HL-60 (cell line): ENCODE data around the gene TMEM258.

Experiments
- DNase-seq, 2 experiments: peaks; one replicate each; pipeline ENCODE4 v3.0.0-alpha.2; 2010 to 2020; ENCODE audit warnings: low read depth in 1 of 2, low spot score in 1 of 2
- H3K27ac ChIP-seq: fragments of 250-450 bp; sonication (Bioruptor Pico); replicated peaks from 2 replicates; pipeline ENCODE4 v1.5.1; 2020; ENCODE audit warnings: mild to moderate bottlenecking, moderate library complexity
- H3K27me3 ChIP-seq: fragments of 250-450 bp; sonication (Bioruptor Pico); 2 replicates; pipeline ENCODE4 v1.5.1; 2021; ENCODE audit warnings: mild to moderate bottlenecking, moderate library complexity; ENCODE audit not compliant: insufficient read depth, poor library complexity, severe bottlenecking
- H3K4me3 ChIP-seq: replicated peaks from 2 replicates; pipeline ENCODE4 v1.5.1; 2011; ENCODE audit warnings: mild to moderate bottlenecking, control low read depth, low read length; ENCODE audit not compliant: insufficient read depth
- GABPA ChIP-seq: IDR thresholded peaks from 2 replicates; pipeline ENCODE4 v1.6.1; 2012; ENCODE audit warnings: low read depth
- POLR2AphosphoS5 ChIP-seq: IDR thresholded peaks from 2 replicates; pipeline ENCODE4 v1.6.1; 2012; ENCODE audit warnings: low read depth
- SPI1 ChIP-seq: IDR thresholded peaks from 2 replicates; pipeline ENCODE4 v1.6.1; 2012; ENCODE audit warnings: low read depth, mild to moderate bottlenecking, borderline replicate concordance
- TF ChIP-seq, protein P1 (sequence below): IDR thresholded peaks from 2 replicates; pipeline ENCODE4 v1.6.1; 2012; ENCODE audit warnings: low read depth; ENCODE audit not compliant: insufficient replicate concordance
- TF ChIP-seq, protein P2 (sequence below): IDR thresholded peaks from one replicate; pipeline ENCODE4 v1.5.1; 2011; ENCODE audit warnings: low read length, control low read depth, inconsistent platforms; ENCODE audit not compliant: insufficient read depth

Gene TMEM258

DNA sequence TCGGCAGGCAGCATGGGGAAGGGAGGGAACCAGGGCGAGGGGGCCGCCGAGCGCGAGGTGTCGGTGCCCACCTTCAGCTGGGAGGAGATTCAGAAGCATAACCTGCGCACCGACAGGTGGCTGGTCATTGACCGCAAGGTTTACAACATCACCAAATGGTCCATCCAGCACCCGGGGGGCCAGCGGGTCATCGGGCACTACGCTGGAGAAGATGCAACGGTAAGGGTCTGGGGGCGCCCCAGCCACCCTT is 35.9 kb upstream of the TMEM258 start:
- H3K27ac ChIP-seq: no peak overlapping the region
- no peak for DNase-seq
- TF ChIP-seq GABPA (no peak), POLR2AphosphoS5 (0 out of 2 replicates have a peak, but pooled peaks have one; percentile 2)
- peak overlapping the region; percentile 36 for H3K4me3 ChIP-seq
- peaks cover 36% of the 10 kb centered on the region for H3K27me3 ChIP-seq

DNA sequence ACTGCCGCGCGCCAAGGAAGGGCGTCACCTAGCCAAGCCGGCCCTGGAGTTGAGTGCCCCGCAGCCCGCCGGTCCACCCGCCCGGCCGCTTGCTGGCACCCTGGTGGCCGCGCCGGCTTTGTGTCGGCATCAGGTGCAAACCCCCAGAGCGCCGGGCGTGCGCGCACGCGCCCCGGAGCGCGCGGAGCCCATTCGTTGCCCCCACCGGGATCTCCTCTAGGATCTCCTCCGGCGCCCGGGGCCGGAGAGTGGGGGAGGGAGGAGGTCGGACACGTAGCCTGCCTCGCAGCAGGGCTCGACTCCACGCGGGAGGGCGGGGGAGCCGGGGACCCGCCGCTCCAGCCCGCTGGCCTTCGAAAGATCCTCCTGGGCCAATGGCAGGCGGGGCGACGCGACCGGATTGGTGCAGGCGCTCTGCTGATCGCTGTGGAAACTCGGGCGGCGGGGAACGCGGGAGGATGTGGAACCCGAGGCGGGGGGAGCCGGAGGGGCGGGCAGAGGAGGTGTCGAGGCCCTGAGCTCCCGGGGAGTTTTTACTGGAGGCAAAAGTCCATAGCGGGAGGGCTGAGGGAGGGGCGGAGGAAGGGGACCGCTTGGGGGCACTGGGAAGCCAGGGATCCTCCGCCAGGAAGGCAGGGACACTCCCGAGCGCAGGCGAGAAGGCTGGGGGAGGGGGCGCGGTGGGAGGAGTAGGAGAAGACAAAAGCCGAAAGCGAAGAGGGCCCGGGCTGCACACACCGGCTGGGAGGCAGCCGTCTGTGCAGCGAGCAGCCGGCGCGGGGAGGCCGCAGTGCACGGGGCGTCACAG is 35.4 kb upstream of the TMEM258 start, which contains the start of gene FADS2:
FADS2 (plus strand) TSS at position 730 of the 808 bp plus-strand sequence. CDS start 91 bp downstream, outside the sequence.
- no peak within 1 kb of the TSS for H3K27ac ChIP-seq
- peak; percentile 45 to 87 for DNase-seq
- peak within 1 kb of the TSS; percentile 36 for H3K4me3 ChIP-seq
- peaks cover 36% of the 10 kb centered on the region for H3K27me3 ChIP-seq
- TF ChIP-seq SPI1 (no peak), POLR2AphosphoS5 (peak; percentile 29)

DNA sequence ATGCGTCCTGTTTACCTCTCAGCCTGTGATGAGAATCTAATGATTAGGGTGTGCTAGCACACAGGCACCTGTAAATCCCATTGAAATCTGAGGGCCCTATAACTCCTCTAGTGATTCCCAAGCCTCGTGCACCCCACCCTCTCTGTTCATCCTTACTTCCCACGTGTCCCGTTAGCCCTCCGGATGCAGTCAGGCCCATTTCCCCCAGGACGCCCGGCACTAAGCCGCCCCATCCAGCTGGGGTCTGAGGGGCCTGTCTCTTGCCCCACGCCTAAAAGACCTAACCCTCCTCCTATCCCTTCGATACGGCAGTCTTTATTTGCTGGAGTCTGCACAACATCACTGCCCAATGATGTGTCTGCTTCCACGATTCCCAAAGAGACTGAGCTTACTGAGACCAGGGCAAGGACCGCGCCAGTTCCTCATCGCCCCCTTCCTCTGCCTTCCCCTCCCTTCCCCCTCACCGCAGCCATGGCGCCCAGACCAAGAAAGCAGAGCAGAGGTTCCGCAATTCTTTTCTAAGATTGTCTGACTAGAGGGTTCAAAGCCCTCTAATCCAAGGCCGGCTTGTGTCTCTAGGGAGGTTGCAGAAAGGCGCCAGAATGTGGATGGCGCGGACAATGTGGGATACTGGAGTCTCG is 34.7 kb upstream of the TMEM258 start:
- TF ChIP-seq POLR2AphosphoS5: peak; percentile 54
- peak; percentile 76; the same call in 1 of the 2 replicates for TF ChIP-seq SPI1
- TF ChIP-seq, protein P1, sequence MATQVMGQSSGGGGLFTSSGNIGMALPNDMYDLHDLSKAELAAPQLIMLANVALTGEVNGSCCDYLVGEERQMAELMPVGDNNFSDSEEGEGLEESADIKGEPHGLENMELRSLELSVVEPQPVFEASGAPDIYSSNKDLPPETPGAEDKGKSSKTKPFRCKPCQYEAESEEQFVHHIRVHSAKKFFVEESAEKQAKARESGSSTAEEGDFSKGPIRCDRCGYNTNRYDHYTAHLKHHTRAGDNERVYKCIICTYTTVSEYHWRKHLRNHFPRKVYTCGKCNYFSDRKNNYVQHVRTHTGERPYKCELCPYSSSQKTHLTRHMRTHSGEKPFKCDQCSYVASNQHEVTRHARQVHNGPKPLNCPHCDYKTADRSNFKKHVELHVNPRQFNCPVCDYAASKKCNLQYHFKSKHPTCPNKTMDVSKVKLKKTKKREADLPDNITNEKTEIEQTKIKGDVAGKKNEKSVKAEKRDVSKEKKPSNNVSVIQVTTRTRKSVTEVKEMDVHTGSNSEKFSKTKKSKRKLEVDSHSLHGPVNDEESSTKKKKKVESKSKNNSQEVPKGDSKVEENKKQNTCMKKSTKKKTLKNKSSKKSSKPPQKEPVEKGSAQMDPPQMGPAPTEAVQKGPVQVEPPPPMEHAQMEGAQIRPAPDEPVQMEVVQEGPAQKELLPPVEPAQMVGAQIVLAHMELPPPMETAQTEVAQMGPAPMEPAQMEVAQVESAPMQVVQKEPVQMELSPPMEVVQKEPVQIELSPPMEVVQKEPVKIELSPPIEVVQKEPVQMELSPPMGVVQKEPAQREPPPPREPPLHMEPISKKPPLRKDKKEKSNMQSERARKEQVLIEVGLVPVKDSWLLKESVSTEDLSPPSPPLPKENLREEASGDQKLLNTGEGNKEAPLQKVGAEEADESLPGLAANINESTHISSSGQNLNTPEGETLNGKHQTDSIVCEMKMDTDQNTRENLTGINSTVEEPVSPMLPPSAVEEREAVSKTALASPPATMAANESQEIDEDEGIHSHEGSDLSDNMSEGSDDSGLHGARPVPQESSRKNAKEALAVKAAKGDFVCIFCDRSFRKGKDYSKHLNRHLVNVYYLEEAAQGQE: no peak
- TF ChIP-seq GABPA: no peak
- TF ChIP-seq, protein P2, sequence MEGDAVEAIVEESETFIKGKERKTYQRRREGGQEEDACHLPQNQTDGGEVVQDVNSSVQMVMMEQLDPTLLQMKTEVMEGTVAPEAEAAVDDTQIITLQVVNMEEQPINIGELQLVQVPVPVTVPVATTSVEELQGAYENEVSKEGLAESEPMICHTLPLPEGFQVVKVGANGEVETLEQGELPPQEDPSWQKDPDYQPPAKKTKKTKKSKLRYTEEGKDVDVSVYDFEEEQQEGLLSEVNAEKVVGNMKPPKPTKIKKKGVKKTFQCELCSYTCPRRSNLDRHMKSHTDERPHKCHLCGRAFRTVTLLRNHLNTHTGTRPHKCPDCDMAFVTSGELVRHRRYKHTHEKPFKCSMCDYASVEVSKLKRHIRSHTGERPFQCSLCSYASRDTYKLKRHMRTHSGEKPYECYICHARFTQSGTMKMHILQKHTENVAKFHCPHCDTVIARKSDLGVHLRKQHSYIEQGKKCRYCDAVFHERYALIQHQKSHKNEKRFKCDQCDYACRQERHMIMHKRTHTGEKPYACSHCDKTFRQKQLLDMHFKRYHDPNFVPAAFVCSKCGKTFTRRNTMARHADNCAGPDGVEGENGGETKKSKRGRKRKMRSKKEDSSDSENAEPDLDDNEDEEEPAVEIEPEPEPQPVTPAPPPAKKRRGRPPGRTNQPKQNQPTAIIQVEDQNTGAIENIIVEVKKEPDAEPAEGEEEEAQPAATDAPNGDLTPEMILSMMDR: no peak
- DNase-seq: peak; percentile 48 to 65
- H3K27ac ChIP-seq: no peak overlapping the region
- peak overlapping the region; percentile 36 for H3K4me3 ChIP-seq
- peaks cover 36% of the 10 kb centered on the region for H3K27me3 ChIP-seq

DNA sequence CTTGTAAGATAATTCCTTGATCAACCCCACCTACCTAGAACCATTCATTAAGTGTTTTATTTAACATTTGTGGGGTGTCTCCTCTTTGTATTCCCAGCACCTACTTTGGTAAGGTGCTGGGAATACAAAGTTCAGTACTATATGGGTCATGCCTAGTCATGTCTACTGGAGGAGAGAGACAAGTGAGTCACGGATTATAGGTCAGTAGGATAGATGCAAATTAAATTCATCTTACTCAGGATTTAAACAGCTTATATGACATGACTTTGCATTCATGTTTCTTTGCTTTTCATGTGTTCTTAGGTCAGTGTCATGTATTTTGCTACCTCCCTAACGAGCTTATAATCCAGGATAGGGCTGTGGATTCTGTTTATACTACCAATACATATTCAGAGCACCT is 27.8 kb upstream of the TMEM258 start:
- no peak for DNase-seq
- H3K4me3 ChIP-seq: no peak overlapping the region
- H3K27me3 ChIP-seq: peaks cover 32% of the 10 kb centered on the region
- H3K27ac ChIP-seq: no peak overlapping the region
- TF ChIP-seq, protein P2: no peak
- TF ChIP-seq GABPA: no peak
- TF ChIP-seq, protein P1: no peak
- no peak for TF ChIP-seq POLR2AphosphoS5
- TF ChIP-seq SPI1: no peak
